ENCODE measurements around the gene GLI2. TPM values are rescaled to one million over a fixed set of nuclear protein-coding genes. Genes with fewer than 3 reads are reported as not detected.

Gene GLI2
- total and polyA plus RNA-seq, 2 of the 13 experiments (the other 11 are each of a cell fraction or from before 2014, with no cell fraction given) = not detected

GRCh38 chr2:120735746-120736170 lies at the start of gene GLI2 (continued):
- TF ChIP-seq ZNF362 (CRISPR knock-in tag; IDR thresholded peaks at IDR 0.05; ENCODE audit: borderline replicate concordance) (peak; percentile 26; the same call in 1 of the 2 replicates), HMGXB4 (CRISPR knock-in tag; IDR thresholded peaks at IDR 0.05; ENCODE audit: borderline replicate concordance in 1 of 2, low read depth in 1 of 2) (peak in 1 of 2 experiments; percentile 24; a peak in 1 of 4 replicates), RBFOX2 (IDR thresholded peaks at IDR 0.05; ENCODE audit: low read depth, low read length) (no peak), TCF7L2 (IDR thresholded peaks at IDR 0.05; ENCODE audit: low read depth, low read length) (no peak), ZBTB34 (CRISPR knock-in tag; IDR thresholded peaks at IDR 0.05) (no peak), ZNF839 (CRISPR knock-in tag; IDR thresholded peaks at IDR 0.05; ENCODE audit: borderline replicate concordance) (no peak), RAD21 (CRISPR knock-in tag; IDR thresholded peaks at IDR 0.05) (peak; percentile 67)

GRCh38 chr2:120685974-120686297 lies 49.7 kb upstream of the GLI2 start:
- CTCF ChIA-PET (ENCODE audit: low intra/inter-chr PET ratio, low total read pairs) = interaction anchor here (0.7 kb wide), 1 partner anchor 399 kb away, joined by 3 read pairs; no protein-coding TSS in a partner anchor
- Histone ChIP-seq H3K9ac (ENCODE audit: insufficient read depth, low read depth, low read length) (no peak overlapping the region), H3K27ac (ENCODE audit: extremely low read length, insufficient read depth, low read length) (no peak overlapping the region), H3K9me3 (ENCODE audit: low read length) (no peaks in the 10 kb centered on the region), H3K27me3 (ENCODE audit: control insufficient read depth in 1 of 2, insufficient read depth in 2 of 2, low read length in 2 of 2) (peaks cover 0 to 42% of the 10 kb centered on the region in 2 experiments; a peak in 3 of 5 replicates), H3K4me3 (replicated peaks in 1 of 3; ENCODE audit: insufficient read depth in 1 of 3, low read depth in 2 of 3, low read length in 3 of 3) (no peak overlapping the region), H4K20me1 (ENCODE audit: insufficient read depth, low read length) (no peaks in the 10 kb centered on the region), H2AFZ (ENCODE audit: low read length) (no peak overlapping the region), H3K79me2 (ENCODE audit: insufficient read depth, low read length) (no peaks in the 10 kb centered on the region), H3K4me2 (ENCODE audit: low read depth, low read length) (no peak overlapping the region), H3K4me1 (ENCODE audit: insufficient read depth, low read length) (no peaks in the 10 kb centered on the region), H3K36me3 (replicated peaks in 1 of 2; ENCODE audit: control insufficient read depth in 1 of 2, insufficient read depth in 2 of 2, low read length in 2 of 2) (no peaks in the 10 kb centered on the region)
- POLR2A ChIA-PET = no interaction called here
- BruUV-seq (replicated peaks) = no TSS peak
- no peak for ATAC-seq
- FAIRE-seq = no peak
- DNase-seq (ENCODE audit: low spot score) = no peak
- intact Hi-C loops (cut with micrococcal nuclease; ENCODE audit: unreplicated experiment) (no loop called here), in situ Hi-C loops (cut with HindIII; ENCODE audit: extremely low pct_ligation_motif_present, low pct_unique_long_range_greater_than_20kb) (no loop called here)
- WGBS (ENCODE audit: low lambda C conversion rate) = 56% methylated on average over 12 of the region's 12 CpGs
- TF ChIP-seq BCL3 (CRISPR knock-in tag; IDR thresholded peaks at IDR 0.05) (no peak), ZKSCAN1 (IDR thresholded peaks at IDR 0.05; ENCODE audit: low read length) (no peak), RAD51 (IDR thresholded peaks at IDR 0.05; ENCODE audit: borderline replicate concordance) (no peak), TEF (CRISPR knock-in tag; IDR thresholded peaks at IDR 0.05) (no peak), ZNF816 (CRISPR knock-in tag; IDR thresholded peaks at IDR 0.05; ENCODE audit: borderline replicate concordance) (no peak), ZNF333 (CRISPR knock-in tag; IDR thresholded peaks at IDR 0.05; ENCODE audit: borderline replicate concordance) (no peak)
